ENCODE results near the gene CHMP4B.
"Not testable (repeated sequence)": the region's sequence is repeated elsewhere in the genome, so short reads cannot be mapped to it uniquely, and the experiment has no call there.

CHMP4B gene

DNA sequence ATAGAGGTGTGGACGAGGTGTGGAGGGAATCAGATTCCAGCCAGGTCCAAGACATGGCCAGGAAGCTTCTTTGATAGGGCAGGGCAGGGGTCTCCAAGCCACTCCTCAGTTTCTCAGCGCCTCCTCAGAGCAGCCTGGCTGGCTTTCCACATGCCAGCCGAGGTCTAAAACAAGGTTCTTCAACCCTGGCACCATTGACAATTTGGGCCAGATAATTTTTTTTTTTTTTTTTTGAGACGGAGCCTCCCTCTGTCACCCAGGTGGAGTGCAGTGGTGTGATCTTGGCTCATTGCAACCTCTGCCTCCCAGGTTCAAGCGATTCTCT is 21.3 kb upstream of the CHMP4B start:
- DNase-seq (ENCODE audit: low read depth, low spot score) = no peak

- DNase-seq (ENCODE audit: low read depth, low spot score) = no peak
These were observed 20.6 kb upstream of the CHMP4B start for GRCh38 chr20:33790566-33790965.

GRCh38 chr20:33791021-33791420 is 20.1 kb upstream of the CHMP4B start:
- DNase-seq (ENCODE audit: low read depth, low spot score) = no peak

DNA sequence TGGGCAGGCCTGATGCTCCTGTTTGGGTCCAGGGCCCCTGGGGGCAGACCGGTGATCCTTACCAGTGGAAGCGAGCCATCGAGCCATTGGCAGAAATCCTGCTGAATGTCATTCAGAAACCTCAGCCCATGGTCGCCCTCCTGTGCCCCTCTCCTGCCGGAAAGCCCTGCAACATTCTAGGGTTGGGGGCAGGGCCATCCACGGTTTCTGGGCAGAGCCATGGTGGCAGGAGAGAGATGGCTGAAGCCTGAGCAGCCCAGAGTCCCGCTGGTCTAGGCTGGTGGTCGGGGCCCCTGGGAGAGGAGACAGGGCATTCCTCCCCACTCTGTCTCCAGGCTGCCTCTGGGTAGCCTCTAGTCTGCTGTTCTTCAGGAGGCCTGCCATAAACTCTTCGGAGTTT is 19.6 kb upstream of the CHMP4B start:
- no peak for DNase-seq (ENCODE audit: low read depth, low spot score)

DNA sequence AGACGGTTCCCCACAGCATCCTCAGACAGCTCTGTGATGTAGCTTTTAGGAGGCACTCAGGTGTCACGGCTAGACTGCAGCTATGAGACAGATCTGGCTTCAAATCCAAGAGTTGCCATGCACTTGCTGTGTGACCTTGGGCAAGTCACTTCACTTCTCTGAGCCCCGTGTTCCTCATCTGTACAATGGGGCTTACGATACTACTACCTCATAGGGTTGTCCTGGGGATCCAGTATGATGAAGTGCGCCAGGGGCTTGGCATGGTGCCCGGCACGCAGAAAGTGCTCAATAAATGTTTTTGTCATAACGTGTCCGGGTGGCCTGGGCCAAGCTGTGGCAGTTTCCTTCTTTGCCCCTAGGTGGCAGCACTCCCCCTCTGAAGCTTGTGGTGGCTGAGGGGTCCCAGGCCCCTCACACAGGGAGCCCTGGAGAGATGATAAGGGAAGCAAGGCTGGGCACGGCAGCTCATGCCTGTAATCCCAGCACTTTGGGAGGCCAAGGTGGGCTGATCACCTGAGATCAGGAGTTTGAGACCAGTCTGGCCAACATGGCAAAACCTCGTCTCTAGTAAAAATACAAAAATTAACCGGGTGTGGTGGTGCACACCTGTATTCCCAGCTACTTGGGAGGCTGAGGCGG is 19.1 kb upstream of the CHMP4B start:
- peak; percentile 15 for DNase-seq (ENCODE audit: low read depth, low spot score)

DNA sequence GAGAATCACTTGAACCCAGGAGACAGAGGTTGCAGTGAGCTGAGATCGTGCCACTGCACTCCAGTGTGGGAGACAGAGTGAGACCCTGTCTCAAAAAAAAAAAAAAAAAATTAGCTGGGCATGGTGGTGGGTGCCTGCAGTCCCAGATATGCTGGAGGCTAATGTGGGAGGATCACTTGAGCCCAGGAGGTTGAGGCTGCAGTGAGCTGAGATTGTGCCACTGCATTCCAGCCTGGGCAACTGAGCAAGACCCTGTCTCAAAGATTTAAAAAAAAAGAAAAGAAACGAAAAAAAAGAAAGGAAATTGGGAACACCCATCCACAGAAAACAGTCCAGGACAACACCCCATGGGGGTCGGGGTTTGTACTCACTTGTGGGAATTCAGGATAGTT is 18.6 kb upstream of the CHMP4B start:
- DNase-seq (ENCODE audit: low read depth, low spot score) = not testable (repeated sequence)

DNA sequence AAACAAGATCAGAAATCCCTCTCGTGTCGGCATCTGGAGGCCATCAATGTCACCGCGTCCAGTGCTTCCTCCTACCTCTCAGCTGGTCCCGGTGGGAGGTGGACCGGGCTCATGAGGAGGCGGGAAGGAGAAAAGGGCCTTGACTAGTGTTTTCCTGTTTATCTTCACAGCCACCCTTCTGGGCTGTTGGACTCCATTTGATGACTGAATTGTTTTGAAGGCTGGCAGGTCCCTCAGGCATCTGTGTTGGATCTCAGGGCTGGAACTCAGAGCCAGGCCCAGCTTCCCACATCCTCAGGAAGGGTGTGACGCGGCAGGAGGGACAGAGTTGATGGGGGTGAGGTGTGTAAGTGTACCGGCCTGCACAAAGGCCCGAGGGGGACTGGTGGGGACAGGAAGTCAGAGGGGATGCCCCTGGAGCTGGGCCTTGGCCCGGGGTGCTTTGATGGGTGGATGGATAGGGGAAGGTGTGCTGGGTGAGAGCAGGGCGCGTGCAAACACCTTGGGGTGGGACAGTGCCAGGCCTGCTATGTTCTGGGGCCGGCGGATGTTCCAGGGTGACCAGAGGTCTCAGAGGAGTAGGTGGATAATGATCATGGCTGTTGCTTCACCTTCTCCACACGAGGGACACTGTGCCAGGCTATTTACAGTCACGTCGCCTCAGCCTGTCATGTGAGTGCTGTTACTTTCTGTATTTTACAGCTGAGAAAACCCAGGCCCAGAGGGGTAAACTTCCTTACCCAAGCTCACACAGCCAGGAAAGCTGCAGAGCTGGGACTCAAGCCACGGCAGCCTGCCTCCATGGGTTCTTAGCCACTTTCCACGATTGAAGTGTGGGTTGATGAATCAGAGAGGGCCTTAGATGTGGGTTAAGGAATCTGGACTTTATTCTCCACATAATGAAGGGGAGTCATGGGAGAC is 17.9 kb upstream of the CHMP4B start:
- DNase-seq (ENCODE audit: low read depth, low spot score) = no peak

GRCh38 chr20:33796263-33796906 is 14.8 kb upstream of the CHMP4B start:
- DNase-seq (ENCODE audit: low read depth, low spot score) = no peak

DNA sequence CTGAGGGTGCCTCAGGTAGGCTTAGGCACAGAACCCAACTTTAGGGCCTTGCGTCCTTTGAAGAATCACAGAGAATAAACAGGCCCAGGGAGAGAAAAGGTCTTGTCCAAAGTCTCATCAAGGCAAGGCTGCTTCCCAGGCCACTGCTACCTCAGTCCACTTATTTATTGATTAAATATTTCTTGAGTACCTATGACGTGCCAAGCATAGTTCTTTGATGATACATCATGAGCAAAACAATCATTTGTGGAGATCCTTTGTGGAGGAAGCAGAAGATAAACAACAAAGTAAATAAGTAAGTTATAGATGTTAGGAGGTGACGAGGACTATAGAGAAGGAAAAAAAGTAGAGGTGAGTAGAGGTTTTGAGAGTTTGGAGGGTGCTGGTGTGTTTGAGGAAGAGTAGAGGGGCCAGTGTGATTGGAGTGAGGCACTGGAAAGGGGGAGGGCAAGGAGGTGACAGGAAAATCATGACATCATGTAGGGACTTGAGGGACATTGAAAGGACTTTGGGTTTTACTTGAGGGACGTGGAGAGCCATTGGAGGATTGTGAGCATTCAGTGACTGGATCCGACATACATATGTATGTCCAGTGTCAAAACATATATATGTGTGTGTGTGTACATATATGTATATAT is 14.1 kb upstream of the CHMP4B start:
- DNase-seq (ENCODE audit: low read depth, low spot score) = no peak

- no peak for DNase-seq (ENCODE audit: low read depth, low spot score)
These were observed 12.7 kb upstream of the CHMP4B start for GRCh38 chr20:33798444-33798843.

DNA sequence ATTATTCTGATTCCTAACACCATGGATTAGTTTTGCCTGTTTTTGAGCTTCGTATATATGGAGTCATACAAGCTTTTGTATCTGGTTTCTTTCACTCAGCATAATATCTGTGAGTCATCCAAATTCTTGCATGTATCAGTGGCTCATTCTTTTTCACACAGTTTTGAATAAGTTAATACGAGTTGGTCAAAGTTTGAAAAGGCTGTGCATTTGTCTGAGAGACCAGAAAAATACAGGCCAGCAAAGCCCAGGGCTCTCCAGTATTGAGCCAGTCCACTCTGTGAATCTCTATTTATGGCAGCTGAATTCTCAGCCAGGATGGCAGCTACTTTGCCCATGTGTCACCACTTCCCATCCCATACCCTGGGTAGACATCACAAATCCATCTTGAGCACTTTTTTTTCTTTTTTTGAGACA is 7.2 kb upstream of the CHMP4B start:
- no peak for DNase-seq (ENCODE audit: low read depth, low spot score)

- DNase-seq (ENCODE audit: low read depth, low spot score) = no peak
These were observed 2.8 kb upstream of the CHMP4B start for GRCh38 chr20:33808388-33808787.

DNA sequence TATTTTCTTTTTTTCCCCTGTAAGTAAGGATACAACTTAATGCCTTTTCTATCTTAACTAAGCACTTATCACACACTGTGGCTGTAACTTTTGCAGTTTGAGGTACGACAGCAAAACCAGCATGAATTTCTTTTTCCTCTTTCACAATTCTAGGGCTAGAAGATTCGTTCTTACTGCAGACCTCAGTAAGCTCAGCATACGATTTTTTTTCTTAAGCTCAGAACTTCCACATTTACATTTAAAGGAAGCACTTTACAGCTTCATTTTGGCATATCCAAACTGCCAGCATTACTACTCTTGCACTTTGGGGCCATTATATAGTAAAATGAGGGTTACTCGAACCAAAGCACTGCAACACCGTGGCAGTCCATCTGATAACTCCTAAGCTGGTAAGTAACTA is 889 bp upstream of the CHMP4B start:
- no peak for DNase-seq (ENCODE audit: low read depth, low spot score)

GRCh38 chr20:33811776-33812151 is 616 bp downstream of the CHMP4B start:
- no peak for DNase-seq (ENCODE audit: low read depth, low spot score)

- no peak for DNase-seq (ENCODE audit: low read depth, low spot score)
These were observed 1.2 kb downstream of the CHMP4B start for GRCh38 chr20:33812152-33812849.

DNA sequence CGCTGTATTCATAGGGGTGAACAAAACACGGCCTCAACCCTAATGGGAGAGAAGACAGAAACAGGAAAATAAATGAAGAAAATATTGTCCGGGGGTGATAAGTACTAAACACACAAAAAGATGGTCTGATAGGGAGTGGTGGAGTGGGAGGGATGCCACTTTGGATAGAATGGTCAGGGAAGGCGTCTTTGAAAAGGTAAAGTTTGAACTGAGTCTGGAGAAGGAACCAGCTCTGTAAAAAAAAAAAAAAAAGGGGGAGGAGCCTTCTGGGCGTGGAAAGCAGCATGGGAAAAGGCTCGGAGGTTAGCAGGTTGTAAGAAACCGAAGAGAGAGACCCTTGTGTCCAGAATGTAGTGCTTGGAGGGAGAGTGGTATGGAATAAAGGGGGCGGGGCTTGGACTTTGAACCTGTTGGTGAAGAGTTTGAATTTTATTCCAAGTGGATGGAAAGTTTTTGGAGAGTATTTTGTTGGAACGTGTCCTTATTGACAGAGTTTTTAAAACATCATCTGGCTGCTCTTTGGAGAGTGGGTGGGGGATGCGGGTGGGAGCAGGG is 1.8 kb downstream of the CHMP4B start:
- DNase-seq (ENCODE audit: low read depth, low spot score) = no peak

DNA sequence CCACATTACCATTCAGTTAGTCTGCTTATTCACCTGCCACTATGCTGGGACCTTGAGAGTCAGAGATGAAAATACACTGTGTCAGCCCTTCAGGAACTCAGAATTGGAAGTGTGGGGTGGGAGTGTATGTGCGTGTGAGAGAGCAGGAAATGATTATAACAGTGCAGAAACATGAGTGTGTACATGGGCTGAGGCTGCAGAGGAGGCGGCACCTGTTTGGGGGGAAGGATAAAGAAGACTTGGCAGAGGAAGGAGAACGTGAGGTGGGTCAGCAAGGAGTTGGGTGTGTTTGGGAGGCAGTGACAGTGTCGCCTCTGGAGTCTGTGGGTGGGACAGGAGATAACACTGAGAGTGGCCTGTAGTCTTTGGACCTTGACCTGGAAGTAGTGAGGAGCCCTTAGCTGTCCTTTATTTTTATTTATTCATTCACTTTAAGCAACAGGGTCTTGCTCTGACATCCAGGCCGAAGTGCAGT is 3.1 kb downstream of the CHMP4B start:
- no peak for DNase-seq (ENCODE audit: low read depth, low spot score)

GRCh38 chr20:33815671-33816070 is 4.5 kb downstream of the CHMP4B start:
- DNase-seq (ENCODE audit: low read depth, low spot score) = no peak

DNA sequence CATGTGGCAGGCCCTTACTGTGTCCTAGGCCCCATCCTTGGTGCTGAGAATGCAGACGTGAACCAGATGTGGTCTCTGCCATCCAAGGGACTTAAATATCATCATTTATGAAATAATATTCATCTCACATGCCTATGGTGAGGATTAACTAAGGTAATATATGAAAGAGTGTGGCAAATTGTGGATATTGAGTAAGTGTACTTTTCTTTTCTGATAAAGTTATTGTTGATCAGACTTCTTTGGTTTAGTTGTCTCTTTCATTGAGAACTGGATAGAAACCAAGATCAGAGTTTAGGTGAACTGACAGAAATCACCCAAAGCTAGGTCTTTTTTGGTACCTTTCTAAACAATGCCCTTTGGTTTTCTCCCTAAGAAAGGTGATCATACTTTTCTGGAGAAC is 5.0 kb downstream of the CHMP4B start:
- DNase-seq (ENCODE audit: low read depth, low spot score) = no peak

GRCh38 chr20:33817411-33817810 is 6.3 kb downstream of the CHMP4B start:
- DNase-seq (ENCODE audit: low read depth, low spot score) = no peak

DNA sequence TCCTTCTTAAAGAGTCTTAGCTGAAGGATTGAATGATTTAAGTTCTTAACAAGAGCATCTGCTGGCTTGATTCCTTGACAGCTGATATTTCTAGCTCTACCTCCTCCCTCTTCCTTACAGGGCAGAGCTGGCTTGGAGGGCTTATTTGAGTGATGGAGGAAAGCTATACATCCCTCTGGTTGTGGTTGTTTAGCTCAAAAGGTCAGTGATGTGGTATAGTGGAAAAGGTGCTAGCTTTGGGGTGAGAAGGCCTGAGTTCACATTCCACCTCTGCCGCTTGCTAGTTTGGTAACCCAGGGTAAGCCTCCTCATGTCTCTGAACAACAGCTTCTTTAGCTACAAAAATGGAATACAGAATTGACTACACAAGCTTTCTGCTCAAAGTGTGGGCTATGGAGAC is 8.3 kb downstream of the CHMP4B start:
- no peak for DNase-seq (ENCODE audit: low read depth, low spot score)
